EH (cell line): ENCODE measurements around the gene ASB6.

Experiments used
- DNase-seq: peaks from one replicate; pipeline ENCODE4 v3.0.0-alpha.2; 2015; ENCODE audit warnings: low read depth

The ASB6 gene

GRCh38 chr9:129641750-129642585, at the start of gene ASB6:
ASB6 (minus strand) TSS chr9:129642151; CDS start chr9:129641999, 152 bp downstream.
- DNase-seq, result peak; percentile 97

DNA sequence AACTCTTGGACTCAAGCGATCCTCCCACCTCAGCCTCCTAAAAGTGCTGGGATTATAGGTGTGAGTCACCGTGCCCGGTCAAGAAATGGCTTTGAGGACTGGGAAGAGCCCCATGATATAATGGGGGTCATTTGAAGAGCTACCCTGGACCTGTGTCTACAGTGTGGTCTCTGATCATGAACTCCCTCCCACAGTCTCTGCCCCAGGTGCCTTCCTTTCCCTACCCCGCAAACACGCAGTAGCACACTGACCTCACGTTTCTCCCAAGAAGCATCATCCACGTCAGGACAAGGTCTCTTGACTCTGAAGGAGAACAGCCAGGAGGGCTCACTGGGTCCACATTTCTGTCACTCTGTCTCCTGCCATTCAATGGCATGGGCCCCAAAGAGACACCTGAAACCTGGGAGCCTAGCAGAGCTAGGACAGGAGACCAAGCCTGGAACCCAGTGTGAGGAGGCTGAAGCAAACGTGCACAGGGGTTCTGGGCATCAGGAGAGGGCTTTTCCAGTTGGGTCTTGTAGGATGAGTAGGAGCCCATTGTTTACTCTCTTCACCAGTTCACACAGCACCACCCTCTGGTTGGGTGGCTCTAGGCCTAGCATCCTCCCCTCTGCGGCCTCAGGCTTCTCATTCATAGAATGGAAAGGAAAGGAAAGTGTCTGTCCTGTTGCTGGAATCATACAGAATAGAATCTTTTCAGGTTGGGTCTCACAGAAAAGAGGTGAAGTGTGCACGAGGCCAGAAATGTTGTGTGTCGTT, 46.5 kb upstream of the ASB6 start:
- no peak for DNase-seq

DNA sequence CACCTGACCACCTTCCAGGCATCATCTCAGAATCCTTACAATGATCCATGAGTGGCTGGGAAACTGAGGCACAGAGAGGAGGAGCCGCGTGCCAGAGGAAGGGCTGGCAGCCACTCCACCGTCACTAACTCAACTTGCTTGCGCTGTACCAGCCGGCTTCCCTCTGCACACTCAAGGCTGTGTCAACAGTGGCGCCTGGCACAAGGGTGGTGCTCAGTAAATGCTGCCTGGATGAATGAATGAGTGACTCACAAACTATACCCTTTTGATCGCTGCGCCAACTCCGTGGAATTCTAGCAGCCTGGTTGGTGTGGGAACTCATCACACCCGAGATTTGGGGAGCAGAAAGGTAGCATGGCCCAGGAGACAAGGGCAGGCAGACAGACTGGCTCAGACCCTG, 45.4 kb upstream of the ASB6 start:
- no peak for DNase-seq

- DNase-seq, result no peak
These were observed 44.8 kb upstream of the ASB6 start for GRCh38 chr9:129686736-129687135.

DNA sequence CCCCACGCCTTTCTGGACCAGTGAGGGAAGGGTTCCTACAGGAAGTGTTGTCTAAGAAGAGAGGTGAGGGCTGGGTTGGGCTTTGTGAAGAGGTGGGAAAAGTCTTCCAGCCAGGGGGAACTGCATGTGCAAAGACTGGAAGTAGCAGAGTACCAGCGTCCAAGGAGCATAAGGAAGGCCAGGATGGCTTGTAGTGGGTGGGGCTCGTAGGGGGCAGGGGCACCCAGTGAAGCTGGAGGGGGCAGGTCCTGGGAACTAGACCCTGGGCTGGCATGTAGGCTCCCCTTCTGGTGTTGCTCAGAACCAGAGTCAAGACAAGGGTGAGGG, 43.9 kb upstream of the ASB6 start:
- DNase-seq, result no peak

DNA sequence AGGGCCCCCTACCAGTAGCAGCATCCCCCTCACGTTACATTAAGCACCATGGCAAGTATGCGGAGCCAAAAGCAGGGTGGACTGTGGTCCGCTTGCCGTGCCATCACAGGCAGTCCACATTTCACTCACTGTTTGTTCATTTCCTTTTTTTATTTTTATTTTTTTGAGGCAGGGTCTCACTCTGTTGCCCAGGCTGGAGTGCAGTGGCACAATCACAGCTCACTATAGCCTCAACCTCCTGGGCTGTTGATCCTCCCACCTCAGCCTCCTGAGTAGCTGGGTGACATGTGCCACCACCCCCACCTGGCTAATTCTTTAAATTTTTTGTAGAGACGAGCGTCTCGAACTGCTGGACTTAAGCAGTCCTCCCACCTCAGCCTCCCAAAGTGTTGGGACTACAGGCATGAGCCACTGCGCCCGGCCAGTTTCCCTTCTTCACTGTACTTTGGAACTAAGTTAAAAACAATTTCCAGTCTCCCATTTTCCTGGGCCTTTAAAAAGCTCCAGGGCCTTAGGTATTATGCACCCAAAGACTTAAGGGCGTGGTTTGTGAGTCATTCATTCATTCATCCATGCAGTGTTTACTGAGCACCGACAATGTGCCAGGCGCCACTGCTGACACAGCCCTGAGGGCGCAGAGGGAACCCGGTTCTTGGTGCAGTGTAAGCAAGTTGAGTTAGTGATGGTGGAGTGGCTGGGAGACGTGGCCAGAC, 43.4 kb upstream of the ASB6 start:
- DNase-seq, result peak; percentile 77

GRCh38 chr9:129682381-129682780, 40.4 kb upstream of the ASB6 start:
- no peak for DNase-seq

DNA sequence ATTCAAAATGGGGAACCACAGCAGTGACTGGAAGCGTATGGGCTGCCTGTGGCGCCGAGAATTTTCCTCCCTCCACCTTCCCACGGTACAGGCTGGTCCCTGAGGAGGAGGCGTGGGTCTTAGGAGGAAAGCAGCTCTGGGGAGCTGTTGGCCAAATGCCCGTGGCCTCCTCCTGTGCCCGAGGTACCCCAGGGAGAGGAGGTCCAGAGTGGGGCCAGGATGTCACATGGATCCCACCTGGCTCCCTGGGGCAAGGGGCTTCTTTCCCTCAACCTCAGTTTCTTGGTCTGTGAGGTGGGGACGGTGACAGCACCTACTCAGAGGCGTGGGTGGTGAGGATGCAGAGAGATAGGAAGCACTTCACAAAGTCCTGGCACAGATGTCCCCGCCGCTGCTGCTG, 40.0 kb upstream of the ASB6 start:
- DNase-seq, result no peak

DNA sequence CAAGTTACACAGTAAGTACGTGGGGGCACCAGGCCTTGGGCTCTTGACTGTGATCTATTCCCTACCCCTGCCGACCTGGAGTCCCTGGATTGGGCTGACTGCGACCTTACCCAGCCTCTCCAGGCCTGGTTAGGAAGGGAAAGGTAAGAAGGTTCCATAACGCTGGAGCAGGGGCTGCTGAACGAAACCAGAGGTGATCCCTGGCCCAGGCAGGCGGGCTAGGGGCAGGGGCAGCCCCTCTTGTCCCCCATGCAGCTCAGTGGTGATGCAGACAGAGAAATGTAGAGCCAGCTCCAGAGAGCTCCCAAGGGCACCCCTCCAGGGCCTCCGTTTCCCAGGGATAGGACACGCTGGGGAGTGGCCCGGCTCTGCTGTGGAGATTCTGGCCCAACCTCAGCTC, 37.6 kb upstream of the ASB6 start:
- no peak for DNase-seq

GRCh38 chr9:129678844-129679243, 36.9 kb upstream of the ASB6 start:
- DNase-seq, result no peak

- no peak for DNase-seq
These were observed 35.5 kb upstream of the ASB6 start for GRCh38 chr9:129677456-129677855.

- peak; percentile 38 for DNase-seq
These were observed 35.0 kb upstream of the ASB6 start for GRCh38 chr9:129676975-129677374.

- DNase-seq, result no peak
These were observed 34.3 kb upstream of the ASB6 start for GRCh38 chr9:129676287-129676686.

GRCh38 chr9:129675620-129676019, 33.7 kb upstream of the ASB6 start:
- DNase-seq, result no peak

- no peak for DNase-seq
These were observed 32.3 kb upstream of the ASB6 start for GRCh38 chr9:129674229-129674628.

DNA sequence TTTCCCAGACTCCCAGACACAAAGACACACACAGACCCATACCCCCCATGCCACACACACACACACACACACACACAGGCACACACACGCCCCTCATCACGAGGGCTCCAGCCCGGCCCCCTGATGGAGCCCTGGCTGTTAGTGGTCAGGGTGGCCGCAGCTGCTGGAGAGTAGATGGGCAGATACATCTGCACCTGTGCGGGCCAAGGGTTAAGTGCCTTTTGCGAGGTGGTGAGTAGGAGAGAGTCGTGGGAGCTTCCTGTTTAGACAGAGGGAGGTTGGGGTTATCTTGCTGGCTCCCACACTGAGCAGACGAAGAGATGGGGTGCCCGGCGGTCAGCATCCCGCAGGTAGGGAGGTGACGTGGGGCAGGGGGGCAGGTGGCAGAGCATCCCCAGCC, 31.7 kb upstream of the ASB6 start:
- no peak for DNase-seq

DNA sequence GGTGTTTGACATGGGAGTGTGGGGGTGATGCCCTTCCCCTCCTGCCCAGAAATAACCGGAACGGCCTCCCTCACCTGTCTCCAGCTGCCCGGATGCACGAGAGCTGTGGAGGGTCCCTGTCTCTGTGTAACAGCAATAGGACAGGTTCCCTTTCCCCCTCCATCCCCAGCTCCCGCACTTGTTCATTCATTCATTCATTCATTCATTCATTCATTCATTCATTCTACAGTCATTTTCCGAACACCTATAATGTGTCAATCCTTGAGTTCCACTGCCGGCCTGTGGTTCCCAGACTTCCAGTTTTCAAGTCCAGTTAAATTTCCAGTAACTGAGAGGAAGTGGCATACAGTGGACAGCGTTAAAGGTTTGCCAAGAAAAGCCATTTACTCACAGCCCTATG, 30.8 kb upstream of the ASB6 start:
- DNase-seq, result no peak

DNA sequence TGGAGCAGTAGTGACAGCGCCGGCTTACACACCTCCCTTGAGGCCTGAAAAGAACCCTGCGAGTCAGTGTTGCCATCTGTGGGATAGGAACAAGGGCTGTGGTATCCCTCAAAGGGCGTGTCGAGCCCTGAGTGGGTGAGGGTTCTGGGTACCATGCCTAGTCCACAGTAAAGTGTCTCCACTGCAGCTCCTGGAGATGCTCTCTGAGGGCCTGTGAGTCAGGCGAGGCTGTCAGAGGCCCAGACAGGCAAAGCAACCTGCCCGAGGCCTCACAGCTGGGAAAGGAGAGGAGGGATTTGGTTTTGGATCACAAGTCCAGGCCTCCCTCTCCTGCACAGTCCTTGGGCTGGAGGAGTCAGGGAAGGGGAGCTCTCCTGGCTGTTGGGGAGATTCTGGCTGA, 29.6 kb upstream of the ASB6 start:
- DNase-seq, result no peak

DNA sequence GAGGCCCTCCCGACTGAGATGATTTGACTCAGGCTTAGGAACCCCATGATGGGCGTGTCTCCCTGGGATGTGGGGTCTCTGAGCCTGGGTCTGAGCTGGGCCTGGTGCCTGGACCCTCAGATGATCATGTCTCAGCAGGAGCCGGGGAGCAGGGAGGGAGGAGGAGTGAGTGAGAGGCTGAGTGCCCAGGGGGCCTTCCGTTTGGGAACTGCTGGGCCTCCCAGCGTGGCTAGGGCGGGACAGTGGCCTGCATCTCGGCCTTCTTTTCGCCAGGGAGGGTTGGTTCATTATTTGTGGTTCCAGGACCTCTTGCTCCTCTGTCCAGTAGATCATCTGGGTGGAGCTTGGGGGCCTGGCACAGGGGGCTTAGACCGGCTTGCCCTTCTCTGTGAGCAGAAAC, 29.1 kb upstream of the ASB6 start:
- no peak for DNase-seq

DNA sequence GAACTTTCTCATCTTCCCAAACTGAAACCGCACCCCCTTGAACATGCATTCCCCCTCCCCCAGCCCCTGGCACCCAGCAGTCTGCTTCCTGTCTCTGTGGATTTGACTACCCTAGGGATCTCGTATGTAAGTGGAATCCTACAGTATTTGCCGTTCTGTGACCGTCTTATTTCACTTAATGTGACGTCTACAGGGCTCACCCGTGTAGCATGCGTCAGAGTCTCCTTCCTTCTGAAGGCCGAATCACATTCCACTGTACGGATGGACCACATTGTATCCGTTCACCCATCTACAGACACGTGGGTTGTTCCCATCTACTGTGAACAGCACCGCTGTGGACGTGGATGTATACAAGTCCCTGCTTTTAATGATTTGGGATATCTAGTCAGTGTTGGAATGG, 28.0 kb upstream of the ASB6 start:
- DNase-seq, result no peak

- DNase-seq, result peak; percentile 94
These were observed 27.3 kb upstream of the ASB6 start for GRCh38 chr9:129669141-129669718.

GRCh38 chr9:129667850-129668249, 25.9 kb upstream of the ASB6 start:
- DNase-seq, result no peak

DNA sequence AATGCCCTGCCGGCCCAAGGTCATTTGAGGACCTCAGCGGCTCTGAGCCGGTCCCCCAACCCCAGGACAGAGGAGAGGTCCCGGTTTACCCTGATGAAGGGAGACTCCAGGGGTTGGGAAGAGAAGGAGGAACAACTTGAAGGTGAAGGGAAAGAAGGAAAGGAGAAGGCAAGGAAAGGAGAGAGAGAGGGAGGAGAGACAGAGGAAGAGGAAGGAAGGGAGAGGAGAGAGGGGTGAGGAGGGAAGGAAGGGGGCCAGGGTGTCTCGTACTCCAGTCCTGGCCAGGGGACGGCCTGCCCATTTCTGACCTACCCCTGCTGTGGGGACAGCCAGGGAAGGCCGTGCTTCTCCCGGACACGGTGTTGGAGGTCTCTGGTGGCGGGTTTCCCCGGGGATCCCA, 25.4 kb upstream of the ASB6 start:
- DNase-seq, result no peak
